OCI-M1 (cell line): ENCODE data around the gene ZNF274.
"Not testable (repeated sequence)": the region's sequence is repeated elsewhere in the genome, so short reads cannot be mapped to it uniquely, and the experiment has no call there.

Experiments
- DNase-seq: peaks from one replicate; lab custom pipeline; 2025; lab: John Stamatoyannopoulos, UW

ZNF274 gene

GRCh38 chr19:58182989-58183816 is at the start of gene ZNF274:
Gene ZNF274 (plus strand): TSS chr19:58183061. CDS start chr19:58183966, 905 bp downstream.
- peak; percentile 97 for DNase-seq

DNA sequence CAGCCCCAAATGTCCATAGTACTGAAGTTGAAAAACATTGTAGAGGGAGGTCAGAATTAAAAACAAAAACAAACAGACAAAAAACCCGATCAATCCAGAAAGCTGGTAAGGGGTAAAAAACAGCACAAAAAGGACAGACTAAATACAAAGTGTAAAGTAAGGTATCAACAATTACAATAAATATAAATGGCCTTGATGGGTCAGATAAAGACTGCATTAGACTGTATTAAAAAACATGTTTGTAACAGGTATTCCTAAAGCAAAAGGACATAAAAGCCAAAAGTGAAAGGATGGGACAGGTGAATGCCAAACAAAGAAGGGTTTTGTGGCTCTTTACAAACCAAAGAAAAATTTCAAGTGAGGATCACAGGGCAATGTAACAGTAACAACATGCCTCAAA is 48.6 kb upstream of the ZNF274 start:
- DNase-seq, result no peak

GRCh38 chr19:58145849-58146248 is 37.0 kb upstream of the ZNF274 start:
- DNase-seq, result no peak

GRCh38 chr19:58147475-58147874 is 35.4 kb upstream of the ZNF274 start:
- DNase-seq, result not testable (repeated sequence)

DNA sequence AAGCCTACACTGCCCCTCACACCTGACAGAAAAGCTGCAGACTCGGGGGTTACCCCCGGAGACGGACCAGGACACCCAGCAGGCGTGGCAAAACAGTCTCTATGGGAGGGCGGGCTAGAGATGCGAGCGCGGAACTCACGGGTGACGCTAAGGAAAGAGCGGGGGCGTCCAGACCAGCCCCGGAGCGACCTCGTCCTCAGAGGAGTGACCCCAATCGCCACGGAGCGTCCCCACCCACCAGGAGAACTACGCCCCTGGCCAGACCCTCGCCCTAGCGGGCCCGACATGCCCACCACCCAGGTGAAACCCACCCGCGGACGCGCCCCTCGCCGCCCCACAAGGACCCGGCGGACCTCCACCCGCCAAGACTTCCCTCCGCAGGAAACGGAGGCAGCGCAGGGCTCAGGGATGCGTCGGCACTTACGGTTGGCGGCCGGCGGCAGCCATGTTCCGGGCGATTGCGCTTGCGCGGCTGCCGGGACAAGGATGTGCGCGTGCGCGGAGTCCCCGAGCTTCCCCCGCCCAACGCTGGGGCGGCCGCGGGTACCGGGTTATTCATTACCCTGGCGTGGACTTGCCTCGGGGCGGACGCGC is 32.4 kb upstream of the ZNF274 start, which contains the start of gene ZNF329:
Gene ZNF329 (minus strand): TSS at position 462 of the 594 bp plus-strand sequence. CDS start 21,286 bp downstream, outside the sequence.
- DNase-seq, result peak; percentile 96

DNA sequence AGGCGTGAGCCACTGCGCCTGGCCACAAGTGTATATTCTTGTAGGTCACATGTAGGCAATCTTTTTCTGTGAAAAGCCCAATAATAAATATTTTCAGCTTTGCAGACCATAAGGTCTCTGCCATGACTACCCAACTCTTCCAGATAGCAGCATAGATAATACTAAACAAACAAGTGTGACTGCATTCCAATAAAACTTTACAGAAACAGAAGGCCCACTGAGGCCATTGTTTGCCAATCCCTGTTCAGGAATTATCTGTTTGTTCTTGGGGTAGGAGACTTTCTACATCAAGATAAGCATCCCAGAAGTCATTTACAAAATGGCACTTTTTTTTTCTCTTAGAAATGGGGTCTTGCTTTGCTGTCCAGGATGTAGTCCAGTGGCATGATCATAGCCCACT is 29.5 kb upstream of the ZNF274 start:
- DNase-seq, result no peak

DNA sequence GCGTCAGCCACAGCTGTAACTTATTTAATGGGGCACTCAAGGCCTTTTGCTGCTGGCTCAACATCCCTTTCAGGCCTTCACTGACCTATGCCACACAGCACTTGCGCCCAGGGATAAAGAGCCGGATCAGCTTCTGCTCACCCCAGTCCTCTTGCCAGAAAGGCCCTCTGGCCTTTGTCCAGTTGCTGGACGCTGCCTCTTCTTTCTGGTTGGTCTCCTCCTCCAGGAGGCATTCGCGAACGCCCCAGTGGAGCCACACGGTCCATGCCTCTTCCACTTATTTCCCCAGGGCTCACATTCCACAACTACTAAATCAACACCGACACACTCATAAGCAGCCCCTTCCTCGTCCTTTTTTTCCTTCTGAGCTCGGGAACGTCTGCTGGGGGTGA is 28.6 kb upstream of the ZNF274 start:
- DNase-seq, result peak; percentile 50

GRCh38 chr19:58154679-58155648 is 27.9 kb upstream of the ZNF274 start:
- DNase-seq, result peak; percentile 97

GRCh38 chr19:58157045-58157728 is 25.7 kb upstream of the ZNF274 start:
- DNase-seq, result no peak

DNA sequence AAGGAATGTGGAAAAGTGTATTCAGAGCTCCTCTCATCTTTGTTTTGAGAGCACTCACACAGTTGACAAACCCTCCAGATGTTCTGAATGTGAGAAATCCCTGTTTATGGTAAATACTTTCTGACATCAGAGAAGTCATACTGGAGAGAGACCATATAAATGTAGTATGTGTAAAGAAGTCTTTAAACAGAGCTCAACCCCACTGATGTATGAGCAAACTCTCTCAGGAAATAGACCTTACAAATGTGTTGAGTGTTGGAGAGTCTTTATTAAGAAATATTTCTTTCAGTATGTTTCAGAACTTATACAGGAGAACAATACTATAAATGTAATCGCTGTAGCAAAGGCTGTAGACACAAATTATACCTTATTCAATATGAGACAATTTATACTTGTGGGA is 16.6 kb upstream of the ZNF274 start:
- peak; percentile 30 for DNase-seq

DNA sequence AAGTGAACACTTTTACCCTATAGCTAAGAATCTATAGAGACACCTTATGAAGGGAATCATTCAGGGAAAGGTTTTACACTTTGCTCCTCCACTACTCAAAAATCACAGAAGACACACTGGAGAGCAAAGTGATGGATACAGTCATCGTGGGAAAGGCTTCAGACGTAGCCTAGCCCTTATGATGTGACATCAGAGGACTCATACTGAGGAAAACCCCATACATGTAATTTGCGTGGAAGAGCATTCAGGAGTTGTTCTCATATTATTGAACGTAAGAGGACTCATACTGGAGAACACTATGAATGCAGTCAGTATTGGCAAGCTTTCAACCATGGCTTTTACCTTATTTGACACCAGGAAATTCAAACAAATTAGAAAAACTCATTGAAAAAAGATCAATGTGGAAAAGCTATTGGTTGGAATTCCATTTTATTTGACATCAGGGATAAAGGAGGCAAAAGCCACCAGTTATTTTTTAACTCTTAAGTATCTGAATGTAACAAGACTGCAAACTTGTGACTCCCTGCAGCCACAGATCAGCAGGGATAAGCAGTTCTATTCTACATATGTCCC is 16.1 kb upstream of the ZNF274 start:
- peak; percentile 37 for DNase-seq

DNA sequence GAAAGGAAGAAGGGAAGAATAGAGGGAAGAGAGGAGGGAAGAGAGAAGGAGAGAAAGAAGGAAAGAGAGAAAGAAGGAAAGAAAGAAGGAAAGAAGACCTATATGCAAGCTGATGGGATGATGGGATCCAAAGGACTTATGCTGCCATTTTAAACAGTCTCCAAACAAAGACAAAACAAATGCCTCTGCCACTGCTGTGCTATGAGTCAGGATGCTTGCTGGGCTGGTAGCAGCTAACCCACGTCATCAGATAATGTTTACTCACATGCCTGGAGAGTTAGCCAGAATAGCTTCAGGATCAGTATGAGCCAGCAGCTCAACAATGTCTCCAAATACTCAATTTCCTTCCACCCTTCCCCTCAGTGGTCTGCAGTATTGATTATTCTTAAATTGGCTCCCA is 12.0 kb upstream of the ZNF274 start:
- no peak for DNase-seq

DNA sequence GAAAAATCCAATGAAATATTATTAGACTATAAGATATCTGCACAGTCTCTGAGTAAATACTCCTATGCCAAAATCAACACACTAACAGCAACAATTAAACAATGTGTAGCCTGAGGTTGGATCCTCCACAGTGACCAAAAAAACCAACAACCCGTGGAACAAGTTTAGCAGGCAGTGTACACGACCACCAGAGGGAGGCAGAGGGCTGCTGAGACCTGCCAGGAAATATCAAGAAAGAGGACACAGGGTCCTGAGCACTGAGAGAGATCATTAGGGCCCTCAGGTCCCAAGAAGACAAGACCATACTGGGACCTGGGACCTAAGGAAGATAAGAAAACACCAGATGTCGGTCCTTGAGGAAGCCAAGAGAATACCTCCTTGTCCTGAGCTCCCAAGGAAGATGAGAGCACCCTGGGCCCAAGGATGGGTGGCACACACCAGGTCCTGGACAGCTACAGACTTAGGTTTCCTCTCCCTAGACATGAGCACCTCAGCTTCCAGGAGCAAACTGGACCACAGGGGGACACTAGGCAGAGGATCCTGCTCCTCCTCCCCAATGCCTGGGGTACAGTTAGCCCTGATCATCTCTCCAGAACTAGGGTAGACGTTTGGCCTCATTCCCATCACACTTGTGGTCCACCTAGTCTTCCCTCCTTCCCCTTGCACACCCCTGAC is 822 bp upstream of the ZNF274 start:
- peak; percentile 94 for DNase-seq

GRCh38 chr19:58182577-58182988 is 278 bp upstream of the ZNF274 start:
- peak; percentile 98 for DNase-seq

- DNase-seq, result no peak
Observed at GRCh38 chr19:58183817-58184215, 955 bp downstream of the ZNF274 start.

DNA sequence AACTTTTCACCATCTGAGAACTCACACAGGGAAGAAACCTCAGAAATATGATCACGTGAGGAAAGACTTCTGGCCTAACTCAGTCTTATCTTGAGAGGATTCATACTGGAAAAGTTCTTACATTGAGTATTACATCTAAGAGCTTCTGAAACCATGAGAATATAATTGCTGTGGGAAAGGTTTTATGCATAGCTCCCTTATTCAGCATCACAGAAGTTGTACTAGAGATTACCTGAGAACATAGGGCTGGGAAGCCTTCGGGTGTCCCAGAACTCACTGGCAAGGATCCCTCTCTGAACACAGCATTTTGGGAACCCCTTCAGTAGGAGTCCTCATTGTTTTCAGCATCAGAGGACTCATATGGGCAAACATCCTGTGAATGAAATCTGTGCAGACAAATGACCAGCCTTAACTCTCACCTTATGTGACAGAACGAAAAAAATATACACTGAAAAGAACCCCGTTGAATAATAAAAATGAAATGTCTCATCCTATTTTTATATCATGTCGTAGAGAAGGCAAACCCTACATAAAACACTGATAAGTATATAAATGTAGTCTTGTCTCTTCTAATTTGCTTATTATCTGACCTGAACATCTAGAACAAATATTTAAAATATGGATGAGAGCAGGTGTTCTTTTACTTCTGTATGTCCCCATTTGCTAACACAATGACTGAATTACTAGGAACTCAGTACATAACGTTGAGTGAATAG is 14.2 kb downstream of the ZNF274 start:
- peak; percentile 78 for DNase-seq

GRCh38 chr19:58203814-58204475 is 21.1 kb downstream of the ZNF274 start:
- DNase-seq, result no peak

- no peak for DNase-seq
Observed at GRCh38 chr19:58204566-58204965, 21.7 kb downstream of the ZNF274 start.

DNA sequence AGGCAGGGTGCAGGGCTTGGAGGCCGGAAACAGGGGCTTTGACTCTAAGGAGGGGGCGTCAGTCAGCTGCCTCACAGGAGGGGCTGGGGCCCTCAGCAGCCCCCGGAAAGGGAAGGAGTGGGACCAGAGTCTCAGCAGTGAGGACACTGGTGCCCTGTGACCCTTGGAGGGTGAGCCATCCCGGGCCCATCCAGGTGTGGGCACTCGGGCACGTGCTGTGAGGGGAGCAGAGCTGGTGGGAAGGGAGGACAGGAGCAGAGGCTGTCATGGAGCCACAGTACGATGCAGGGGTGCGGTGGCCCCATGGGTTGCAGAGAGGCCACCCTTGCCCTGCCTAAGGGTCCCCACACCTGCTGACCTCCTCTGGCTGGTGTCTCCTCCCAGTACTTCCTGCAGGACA is 26.7 kb downstream of the ZNF274 start:
- DNase-seq, result no peak
